SK-N-MC (cell line): Measurements from ENCODE around the gene CTF1.

Experiments used
- EZH2 ChIP-seq: fragments of 200-600 bp; sonication (generic); IDR thresholded peaks from one replicate; pipeline ENCODE4 v1.6.1; 2017; ENCODE audit warnings: antibody characterized with exemption
- FOXP2 ChIP-seq: optimal IDR thresholded peaks from 2 replicates; pipeline ENCODE3; 2011; ENCODE audit warnings: mild to moderate bottlenecking, moderate library complexity; ENCODE audit not compliant: insufficient read depth; ENCODE audit errors: extremely low read length, control extremely low read depth
- POLR2AphosphoS5 ChIP-seq: IDR thresholded peaks from 2 replicates; pipeline ENCODE4 v1.6.1; 2012; ENCODE audit warnings: mild to moderate bottlenecking, low read depth, low read length, borderline replicate concordance

- TF ChIP-seq POLR2AphosphoS5 (no peak), EZH2 (no peak), FOXP2 (no peak)
Measured at GRCh38 chr16:30850246-30850645, 46.2 kb upstream of the CTF1 start.
